HepG2 (cell line): ENCODE measurements around the gene PANK1. TPM values are rescaled to one million over a fixed set of nuclear protein-coding genes. Genes with fewer than 3 reads are reported as not detected.
A peak's percentile ranks its signal among the peaks of the same experiment; 100 is the strongest.

ENCODE experiments used
- MBD4 ChIP-seq: IDR thresholded peaks from 2 replicates; pipeline ENCODE4 v1.6.1; 2012; ENCODE audit warnings: low read length, inconsistent platforms, borderline replicate concordance
- NFRKB ChIP-seq: fragments of 450-650 bp; IDR thresholded peaks from 2 replicates; pipeline ENCODE4 v1.6.1; 2017
- PCBP1 ChIP-seq: fragments of 200-400 bp; formaldehyde crosslinking; IDR thresholded peaks from 2 replicates; pipeline ENCODE4 v1.6.1; 2017; ENCODE audit warnings: mild to moderate bottlenecking, low read depth, low read length, borderline replicate concordance
- PHF21A ChIP-seq: sonication (generic); formaldehyde crosslinking; IDR thresholded peaks from 2 replicates; pipeline ENCODE4 v1.5.0; 2020; ENCODE audit warnings: mild to moderate bottlenecking, missing genetic modification reagents
- RXRB ChIP-seq: IDR thresholded peaks from 2 replicates; pipeline ENCODE4 v1.6.1; 2016; ENCODE audit warnings: borderline replicate concordance, missing genetic modification reagents, missing compliant biosample characterization
- SMARCC2 ChIP-seq: fragments of 450-650 bp; IDR thresholded peaks from 2 replicates; pipeline ENCODE4 v1.6.1; 2017; ENCODE audit warnings: antibody characterized with exemption, mild to moderate bottlenecking
- SNAPC2 ChIP-seq: sonication (generic); formaldehyde crosslinking; IDR thresholded peaks from 2 replicates; pipeline ENCODE4 v1.8.1; 2022; ENCODE audit warnings: mild to moderate bottlenecking, missing genetic modification reagents
- TRIM24 ChIP-seq: sonication (generic); formaldehyde crosslinking; IDR thresholded peaks from 2 replicates; pipeline ENCODE4 v1.8.0; 2022; ENCODE audit warnings: mild to moderate bottlenecking, missing genetic modification reagents
- ZFP62 ChIP-seq: sonication (generic); formaldehyde crosslinking; IDR thresholded peaks from 2 replicates; pipeline ENCODE4 v1.4.0; 2020; ENCODE audit warnings: missing genetic modification reagents
- ZNF101 ChIP-seq: sonication (generic); formaldehyde crosslinking; IDR thresholded peaks from 2 replicates; pipeline ENCODE4 v1.4.0; 2020; ENCODE audit warnings: mild to moderate bottlenecking, low read depth, missing genetic modification reagents, borderline replicate concordance
- ZNF282 ChIP-seq: fragments of 450-650 bp; IDR thresholded peaks from 2 replicates; pipeline ENCODE4 v1.6.1; 2018; ENCODE audit not compliant: partially characterized antibody
- ZNF530 ChIP-seq: sonication (generic); formaldehyde crosslinking; IDR thresholded peaks from 2 replicates; pipeline ENCODE4 v1.5.0; 2020; ENCODE audit warnings: low read depth, mild to moderate bottlenecking, missing genetic modification reagents
- ZNF577 ChIP-seq: sonication (generic); formaldehyde crosslinking; IDR thresholded peaks from 2 replicates; pipeline ENCODE4 v1.4.0; 2020; ENCODE audit warnings: mild to moderate bottlenecking, low read depth, missing genetic modification reagents, borderline replicate concordance
- ZNF883 ChIP-seq: sonication (generic); formaldehyde crosslinking; IDR thresholded peaks from 2 replicates; pipeline ENCODE4 v1.5.1; 2020; ENCODE audit warnings: mild to moderate bottlenecking, missing genetic modification reagents; ENCODE audit errors: not compliant biosample characterization
- polyA plus RNA-seq, 8 experiments: library from polyadenylated mRNA; depleted of rRNA in 3 of 8; stranded (reverse) in 7 of 8; unstranded in 1 of 8; fragments of >200 nt; fragmentation: Illumina TruSeq in 4 of 8; extraction: Trizol in 4 of 8; gene quantifications; 2 replicates each; pipeline versions ENCODE4 v1.2.1 to v1.2.3, GENCODE V29; 2011 to 2016; ENCODE audit warnings: low read depth in 4 of 8, missing spikeins in 1 of 8, mixed read lengths in 1 of 8; ENCODE audit not compliant: insufficient read depth in 1 of 8
- total RNA-seq, 5 experiments: library from RNA; depleted of rRNA; stranded (reverse); fragments of >200 nt; fragmentation: Illumina TruSeq; extraction: Trizol; gene quantifications; 2 replicates each; pipeline ENCODE4 v1.2.3, GENCODE V29; 2016; ENCODE audit warnings: low read depth in 1 of 5
- TF ChIP-seq, protein P1 (sequence below): sonication (generic); formaldehyde crosslinking; IDR thresholded peaks from 2 replicates; pipeline ENCODE4 v1.4.0; 2020; ENCODE audit warnings: missing genetic modification reagents
- TF ChIP-seq, protein P2 (sequence below): sonication (generic); formaldehyde crosslinking; IDR thresholded peaks from 2 replicates; pipeline ENCODE4; 2020; ENCODE audit warnings: missing genetic modification reagents, mild to moderate bottlenecking, borderline replicate concordance
- TF ChIP-seq, protein P3 (sequence below): sonication (generic); formaldehyde crosslinking; IDR thresholded peaks from 2 replicates; pipeline ENCODE4 v1.5.0; 2020; ENCODE audit warnings: mild to moderate bottlenecking, low read depth, missing genetic modification reagents, borderline replicate concordance
- TF ChIP-seq, protein P4 (sequence below): sonication (generic); formaldehyde crosslinking; IDR thresholded peaks from 2 replicates; pipeline ENCODE4 v1.8.0; 2022; ENCODE audit warnings: missing genetic modification reagents, mild to moderate bottlenecking, inconsistent platforms, borderline replicate concordance
- TF ChIP-seq, protein P5 (sequence below): sonication (generic); formaldehyde crosslinking; IDR thresholded peaks from 2 replicates; pipeline ENCODE4 v1.5.1; 2020; ENCODE audit warnings: missing genetic modification reagents, mild to moderate bottlenecking, borderline replicate concordance

PANK1 gene
- total and polyA plus RNA-seq, 2 of the 13 experiments (the other 11 are each of a cell fraction or from before 2014, with no cell fraction given) = 18.2 to 33.3 TPM

DNA sequence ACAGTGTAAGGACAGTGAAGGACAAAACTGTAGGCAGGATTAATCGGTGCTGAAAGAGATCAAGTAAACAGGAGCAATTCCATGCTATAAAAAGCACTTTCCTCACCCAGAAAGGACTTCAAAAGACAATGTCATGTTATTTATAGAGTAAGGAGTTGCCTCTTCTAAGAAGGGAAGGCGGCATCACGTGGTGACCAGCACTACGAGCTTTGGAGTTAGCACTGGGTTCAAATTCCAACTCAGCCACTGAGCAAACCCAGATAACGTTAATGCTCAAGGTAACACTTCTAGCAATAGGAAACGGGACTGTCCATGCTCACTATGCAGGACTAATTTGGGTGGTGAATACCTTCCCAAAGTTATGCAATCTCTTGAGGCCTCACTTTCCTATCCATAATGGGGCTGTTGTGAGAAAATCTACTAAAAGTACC lies 715 bp upstream of the PANK1 start (continued):
- no peak for TF ChIP-seq ZNF577
- TF ChIP-seq SNAPC2 (CRISPR knock-in tag) = no peak
- peak; percentile 89 for TF ChIP-seq PHF21A (CRISPR knock-in tag)
- no peak for TF ChIP-seq ZNF530 (CRISPR knock-in tag)
- TF ChIP-seq ZNF282 = no peak
- TF ChIP-seq, protein P1, sequence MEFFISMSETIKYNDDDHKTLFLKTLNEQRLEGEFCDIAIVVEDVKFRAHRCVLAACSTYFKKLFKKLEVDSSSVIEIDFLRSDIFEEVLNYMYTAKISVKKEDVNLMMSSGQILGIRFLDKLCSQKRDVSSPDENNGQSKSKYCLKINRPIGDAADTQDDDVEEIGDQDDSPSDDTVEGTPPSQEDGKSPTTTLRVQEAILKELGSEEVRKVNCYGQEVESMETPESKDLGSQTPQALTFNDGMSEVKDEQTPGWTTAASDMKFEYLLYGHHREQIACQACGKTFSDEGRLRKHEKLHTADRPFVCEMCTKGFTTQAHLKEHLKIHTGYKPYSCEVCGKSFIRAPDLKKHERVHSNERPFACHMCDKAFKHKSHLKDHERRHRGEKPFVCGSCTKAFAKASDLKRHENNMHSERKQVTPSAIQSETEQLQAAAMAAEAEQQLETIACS = no peak
- TF ChIP-seq SMARCC2 = no peak
- no peak for TF ChIP-seq PCBP1
- TF ChIP-seq RXRB = peak; percentile 75; the same call in 1 of the 2 replicates
- TF ChIP-seq, protein P2, sequence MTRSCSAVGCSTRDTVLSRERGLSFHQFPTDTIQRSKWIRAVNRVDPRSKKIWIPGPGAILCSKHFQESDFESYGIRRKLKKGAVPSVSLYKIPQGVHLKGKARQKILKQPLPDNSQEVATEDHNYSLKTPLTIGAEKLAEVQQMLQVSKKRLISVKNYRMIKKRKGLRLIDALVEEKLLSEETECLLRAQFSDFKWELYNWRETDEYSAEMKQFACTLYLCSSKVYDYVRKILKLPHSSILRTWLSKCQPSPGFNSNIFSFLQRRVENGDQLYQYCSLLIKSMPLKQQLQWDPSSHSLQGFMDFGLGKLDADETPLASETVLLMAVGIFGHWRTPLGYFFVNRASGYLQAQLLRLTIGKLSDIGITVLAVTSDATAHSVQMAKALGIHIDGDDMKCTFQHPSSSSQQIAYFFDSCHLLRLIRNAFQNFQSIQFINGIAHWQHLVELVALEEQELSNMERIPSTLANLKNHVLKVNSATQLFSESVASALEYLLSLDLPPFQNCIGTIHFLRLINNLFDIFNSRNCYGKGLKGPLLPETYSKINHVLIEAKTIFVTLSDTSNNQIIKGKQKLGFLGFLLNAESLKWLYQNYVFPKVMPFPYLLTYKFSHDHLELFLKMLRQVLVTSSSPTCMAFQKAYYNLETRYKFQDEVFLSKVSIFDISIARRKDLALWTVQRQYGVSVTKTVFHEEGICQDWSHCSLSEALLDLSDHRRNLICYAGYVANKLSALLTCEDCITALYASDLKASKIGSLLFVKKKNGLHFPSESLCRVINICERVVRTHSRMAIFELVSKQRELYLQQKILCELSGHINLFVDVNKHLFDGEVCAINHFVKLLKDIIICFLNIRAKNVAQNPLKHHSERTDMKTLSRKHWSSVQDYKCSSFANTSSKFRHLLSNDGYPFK (CRISPR knock-in tag) = no peak
- TF ChIP-seq MBD4 = no peak
- no peak for TF ChIP-seq NFRKB
- TF ChIP-seq TRIM24 = peak; percentile 66; the same call in 1 of the 2 replicates
- no peak for TF ChIP-seq ZFP62
- TF ChIP-seq, protein P3, sequence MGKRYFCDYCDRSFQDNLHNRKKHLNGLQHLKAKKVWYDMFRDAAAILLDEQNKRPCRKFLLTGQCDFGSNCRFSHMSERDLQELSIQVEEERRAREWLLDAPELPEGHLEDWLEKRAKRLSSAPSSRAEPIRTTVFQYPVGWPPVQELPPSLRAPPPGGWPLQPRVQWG (CRISPR knock-in tag) = no peak
- TF ChIP-seq, protein P4, sequence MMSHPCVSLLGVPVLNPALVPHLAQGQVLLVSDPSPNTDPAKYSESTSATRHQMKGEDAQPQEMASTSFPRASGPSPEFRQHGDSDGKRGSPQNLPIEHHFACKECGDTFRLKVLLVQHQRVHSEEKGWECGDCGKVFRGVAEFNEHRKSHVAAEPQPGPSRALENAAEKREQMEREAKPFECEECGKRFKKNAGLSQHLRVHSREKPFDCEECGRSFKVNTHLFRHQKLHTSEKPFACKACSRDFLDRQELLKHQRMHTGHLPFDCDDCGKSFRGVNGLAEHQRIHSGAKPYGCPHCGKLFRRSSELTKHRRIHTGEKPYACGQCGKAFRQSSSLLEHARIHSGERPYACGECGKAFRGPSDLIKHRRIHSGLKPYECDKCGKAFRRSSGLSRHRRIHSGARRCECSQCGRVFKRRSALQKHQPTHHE = no peak; the same call in 1 of the 2 replicates
- no peak for TF ChIP-seq ZNF883 (CRISPR knock-in tag)
- no peak for TF ChIP-seq ZNF101
- TF ChIP-seq, protein P5, sequence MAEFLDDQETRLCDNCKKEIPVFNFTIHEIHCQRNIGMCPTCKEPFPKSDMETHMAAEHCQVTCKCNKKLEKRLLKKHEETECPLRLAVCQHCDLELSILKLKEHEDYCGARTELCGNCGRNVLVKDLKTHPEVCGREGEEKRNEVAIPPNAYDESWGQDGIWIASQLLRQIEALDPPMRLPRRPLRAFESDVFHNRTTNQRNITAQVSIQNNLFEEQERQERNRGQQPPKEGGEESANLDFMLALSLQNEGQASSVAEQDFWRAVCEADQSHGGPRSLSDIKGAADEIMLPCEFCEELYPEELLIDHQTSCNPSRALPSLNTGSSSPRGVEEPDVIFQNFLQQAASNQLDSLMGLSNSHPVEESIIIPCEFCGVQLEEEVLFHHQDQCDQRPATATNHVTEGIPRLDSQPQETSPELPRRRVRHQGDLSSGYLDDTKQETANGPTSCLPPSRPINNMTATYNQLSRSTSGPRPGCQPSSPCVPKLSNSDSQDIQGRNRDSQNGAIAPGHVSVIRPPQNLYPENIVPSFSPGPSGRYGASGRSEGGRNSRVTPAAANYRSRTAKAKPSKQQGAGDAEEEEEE (CRISPR knock-in tag) = no peak
